PC-9 (cell line): ENCODE data around the gene ST7.

Experiments used
- EZH2 ChIP-seq: fragments of 200-600 bp; sonication (generic); IDR thresholded peaks from 2 replicates; pipeline ENCODE4 v1.8.0; 2017; ENCODE audit warnings: antibody characterized with exemption, low read depth
- TF ChIP-seq, protein P1 (sequence below): fragments of 200-600 bp; sonication (generic); conservative IDR thresholded peaks from 2 replicates; pipeline ENCODE4 v1.6.1; 2017; ENCODE audit warnings: mixed run types, antibody characterized with exemption, mild to moderate bottlenecking, moderate library complexity

DNA sequence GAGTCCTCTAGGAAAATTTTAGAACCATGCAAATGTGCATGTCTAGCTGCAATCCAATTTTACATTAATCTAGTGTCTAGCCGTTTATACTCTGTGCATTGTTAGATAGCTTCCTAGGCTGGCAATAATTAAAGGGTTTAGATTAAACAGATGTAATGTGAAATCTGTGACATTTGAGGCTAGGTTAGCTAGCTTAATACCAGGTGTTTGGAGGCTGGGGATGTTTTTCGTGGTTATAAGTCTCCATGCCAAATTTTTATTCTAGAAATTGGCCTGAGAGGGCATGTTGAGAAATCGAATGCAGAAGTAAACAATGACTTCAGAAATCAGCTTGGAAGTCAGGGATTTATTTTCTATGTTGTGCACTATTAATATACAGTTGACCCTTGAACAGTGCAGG lies 94.2 kb downstream of the ST7 start:
- TF ChIP-seq, protein P1, sequence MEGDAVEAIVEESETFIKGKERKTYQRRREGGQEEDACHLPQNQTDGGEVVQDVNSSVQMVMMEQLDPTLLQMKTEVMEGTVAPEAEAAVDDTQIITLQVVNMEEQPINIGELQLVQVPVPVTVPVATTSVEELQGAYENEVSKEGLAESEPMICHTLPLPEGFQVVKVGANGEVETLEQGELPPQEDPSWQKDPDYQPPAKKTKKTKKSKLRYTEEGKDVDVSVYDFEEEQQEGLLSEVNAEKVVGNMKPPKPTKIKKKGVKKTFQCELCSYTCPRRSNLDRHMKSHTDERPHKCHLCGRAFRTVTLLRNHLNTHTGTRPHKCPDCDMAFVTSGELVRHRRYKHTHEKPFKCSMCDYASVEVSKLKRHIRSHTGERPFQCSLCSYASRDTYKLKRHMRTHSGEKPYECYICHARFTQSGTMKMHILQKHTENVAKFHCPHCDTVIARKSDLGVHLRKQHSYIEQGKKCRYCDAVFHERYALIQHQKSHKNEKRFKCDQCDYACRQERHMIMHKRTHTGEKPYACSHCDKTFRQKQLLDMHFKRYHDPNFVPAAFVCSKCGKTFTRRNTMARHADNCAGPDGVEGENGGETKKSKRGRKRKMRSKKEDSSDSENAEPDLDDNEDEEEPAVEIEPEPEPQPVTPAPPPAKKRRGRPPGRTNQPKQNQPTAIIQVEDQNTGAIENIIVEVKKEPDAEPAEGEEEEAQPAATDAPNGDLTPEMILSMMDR = no peak
- TF ChIP-seq EZH2 = no peak
